Amniotic stem cell (primary cell): Measurements from ENCODE around the gene SUFU.

ENCODE experiments used
- DNase-seq: peaks from one replicate; lab custom pipeline; 2025; lab: John Stamatoyannopoulos, UW

Gene SUFU

DNA sequence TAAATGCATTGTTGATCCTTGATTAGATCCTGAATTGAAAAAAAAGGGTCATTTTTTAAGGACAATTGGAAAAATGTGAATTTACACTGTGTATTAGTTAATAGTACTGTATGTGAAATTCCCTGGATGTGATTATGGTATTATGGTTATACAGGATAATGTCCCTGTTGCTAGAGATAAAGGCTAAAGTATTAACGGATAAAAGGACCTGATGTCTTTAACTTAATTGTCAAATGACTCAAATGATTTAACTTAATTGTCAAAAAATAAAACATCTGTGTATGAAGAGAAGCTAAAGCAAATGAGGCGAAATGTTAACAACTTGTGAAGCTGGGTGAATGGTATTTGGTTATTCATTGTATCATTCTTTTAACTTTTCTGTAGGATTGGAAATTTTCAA is 48.8 kb downstream of the SUFU start:
- DNase-seq = no peak

GRCh38 chr10:102553771-102554170 is 50.0 kb downstream of the SUFU start:
- no peak for DNase-seq

DNA sequence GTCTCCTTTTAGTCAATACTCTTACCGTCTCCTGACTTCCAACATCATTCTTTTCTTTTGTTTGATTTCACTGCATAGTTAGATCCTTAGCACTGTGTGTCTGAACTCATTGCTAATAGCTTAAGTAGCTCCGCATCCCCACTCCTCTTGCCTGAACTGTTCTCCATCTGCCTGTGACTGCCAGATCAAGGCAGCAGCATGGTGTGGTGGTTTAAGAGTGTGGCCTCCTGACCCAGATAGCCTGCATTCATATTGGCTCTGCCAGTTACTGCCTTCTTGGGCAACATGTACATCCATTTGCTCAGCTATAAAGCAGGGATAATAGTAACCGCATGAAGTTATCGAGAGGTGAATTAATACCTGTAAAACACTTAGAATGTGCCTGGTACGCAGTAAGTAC is 50.8 kb downstream of the SUFU start:
- DNase-seq = no peak

- peak; percentile 46 for DNase-seq
Observed at GRCh38 chr10:102555781-102556328, 52.1 kb downstream of the SUFU start.

DNA sequence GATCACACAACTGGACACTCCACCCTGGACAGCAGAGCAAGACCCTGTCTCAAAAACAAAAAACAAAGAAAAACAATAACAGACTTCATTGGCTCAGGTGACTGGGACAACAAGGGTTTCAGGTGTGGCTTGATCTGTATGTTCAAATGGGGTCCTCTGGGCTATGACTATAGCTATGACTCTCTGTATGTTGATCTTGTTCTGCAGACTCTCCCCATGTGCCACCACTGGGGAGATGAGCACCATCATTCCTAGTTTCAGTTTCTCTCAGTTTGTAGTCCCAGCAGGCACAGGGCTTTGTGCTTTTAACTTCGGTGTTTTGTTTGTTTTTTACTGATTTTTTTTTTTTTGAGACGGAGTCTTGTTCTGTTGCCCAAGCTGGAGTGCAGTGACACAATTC is 53.8 kb downstream of the SUFU start:
- no peak for DNase-seq

DNA sequence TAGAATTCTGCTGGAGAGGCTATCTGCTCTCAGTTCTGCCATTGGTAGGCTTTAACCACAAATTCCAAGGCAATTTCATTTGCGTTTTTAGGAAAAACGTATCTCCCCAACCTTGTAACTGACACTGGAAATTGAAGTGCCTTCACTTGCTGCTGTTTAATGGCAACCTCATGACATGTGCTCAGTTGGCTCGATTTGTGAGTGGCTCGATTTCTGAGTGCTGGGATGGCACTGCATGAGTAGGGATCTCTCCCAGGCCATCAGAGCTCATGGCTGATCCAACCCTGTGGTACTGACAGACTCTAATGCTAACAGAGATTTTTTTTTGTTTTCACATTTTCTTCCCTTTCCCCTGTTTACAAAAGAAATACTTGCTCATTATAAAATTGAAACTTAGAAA is 56.0 kb downstream of the SUFU start:
- DNase-seq = no peak

GRCh38 chr10:102564209-102564834 is 60.5 kb downstream of the SUFU start:
- DNase-seq = no peak

GRCh38 chr10:102565793-102566192 is 62.0 kb downstream of the SUFU start:
- DNase-seq = no peak

GRCh38 chr10:102578782-102579181 is 75.0 kb downstream of the SUFU start:
- no peak for DNase-seq

DNA sequence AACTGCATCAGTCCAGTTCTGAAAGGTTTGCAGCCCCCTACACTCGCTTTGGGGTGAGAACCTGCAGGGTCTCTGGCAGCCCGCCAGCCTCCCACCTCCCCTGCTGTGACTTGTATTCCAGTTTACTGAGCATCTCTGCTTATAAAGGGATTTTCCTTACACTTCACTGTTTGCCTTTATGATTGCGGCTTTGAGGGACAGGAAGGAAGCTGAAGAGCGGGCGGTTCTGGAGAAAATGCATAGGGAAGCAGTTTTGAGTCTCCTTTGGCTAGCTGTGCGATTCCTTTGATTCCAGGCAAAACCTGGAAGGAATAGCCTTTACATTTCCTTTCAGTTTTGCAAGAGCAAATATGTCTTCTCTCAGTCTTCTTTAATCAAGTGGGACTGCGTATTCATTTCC is 75.6 kb downstream of the SUFU start:
- no peak for DNase-seq

- DNase-seq = no peak
Observed at GRCh38 chr10:102580230-102580629, 76.5 kb downstream of the SUFU start.

GRCh38 chr10:102581401-102581800 is 77.6 kb downstream of the SUFU start:
- no peak for DNase-seq

DNA sequence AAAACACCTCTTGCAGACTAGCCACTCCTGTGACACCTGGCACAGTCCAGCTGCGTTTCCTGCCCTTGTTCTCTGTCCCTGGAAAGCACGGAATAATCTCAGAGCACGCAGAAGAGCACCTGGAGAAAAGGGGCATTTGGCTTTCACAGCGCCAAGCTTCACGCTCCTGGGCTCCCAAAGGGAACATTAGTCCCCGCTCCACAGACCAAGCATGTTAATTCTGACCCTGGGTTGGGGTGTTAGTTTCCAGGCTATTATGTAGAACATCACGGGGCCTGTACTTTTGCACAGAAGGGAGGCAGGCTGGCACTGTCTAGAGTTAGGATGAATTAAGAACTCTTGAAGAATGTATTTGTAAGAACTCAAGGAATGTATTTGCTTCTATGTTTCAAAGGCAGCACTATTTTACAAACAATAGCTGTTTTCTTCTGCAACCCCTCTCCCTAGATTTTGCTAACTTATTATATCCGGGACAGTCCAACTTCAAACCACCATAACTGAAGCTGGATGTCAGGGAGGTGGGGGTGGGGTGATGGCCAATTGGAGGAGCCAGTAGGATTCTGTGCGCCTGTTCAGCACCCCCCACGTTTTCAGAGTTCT is 78.3 kb downstream of the SUFU start:
- DNase-seq = no peak

GRCh38 chr10:102583435-102584417 is 80.0 kb downstream of the SUFU start:
- DNase-seq = peak; percentile 86

DNA sequence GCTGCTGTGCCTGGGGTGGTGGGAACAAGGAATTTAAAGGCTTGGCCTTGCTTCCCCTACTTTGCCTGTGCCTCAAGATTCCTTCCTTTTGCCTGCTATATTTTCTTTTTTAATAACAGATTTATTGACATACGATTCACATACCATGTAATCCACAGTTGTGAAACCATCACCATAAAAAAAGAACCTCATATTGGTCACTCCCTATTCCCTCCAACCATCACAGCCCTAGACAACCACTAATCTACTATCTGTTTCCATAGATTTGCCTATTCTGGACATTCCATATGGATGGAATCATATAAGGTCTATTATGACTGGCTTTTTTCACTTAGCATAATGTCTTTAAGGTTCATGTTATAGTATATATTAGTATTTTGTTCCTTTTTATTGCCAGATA is 81.3 kb downstream of the SUFU start:
- DNase-seq = no peak

GRCh38 chr10:102586858-102587257 is 83.1 kb downstream of the SUFU start:
- no peak for DNase-seq

- no peak for DNase-seq
Observed at GRCh38 chr10:102588875-102589274, 85.1 kb downstream of the SUFU start.

- DNase-seq = no peak
Observed at GRCh38 chr10:102593074-102593803, 89.5 kb downstream of the SUFU start.

DNA sequence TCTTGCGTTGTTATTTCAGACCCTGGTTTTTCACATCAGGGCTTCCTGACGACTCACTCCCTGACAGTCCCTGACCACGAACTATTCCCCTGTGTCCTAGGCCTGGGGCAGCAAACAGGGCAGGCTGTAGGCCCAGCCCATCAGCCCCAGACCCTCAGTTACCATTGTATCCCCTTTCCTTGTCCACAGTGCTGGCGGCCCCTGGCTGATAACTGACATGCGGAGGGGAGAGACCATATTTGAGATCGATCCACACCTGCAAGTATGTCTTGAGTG is 90.0 kb downstream of the SUFU start:
- no peak for DNase-seq

GRCh38 chr10:102595293-102595692 is 91.5 kb downstream of the SUFU start:
- DNase-seq = no peak

DNA sequence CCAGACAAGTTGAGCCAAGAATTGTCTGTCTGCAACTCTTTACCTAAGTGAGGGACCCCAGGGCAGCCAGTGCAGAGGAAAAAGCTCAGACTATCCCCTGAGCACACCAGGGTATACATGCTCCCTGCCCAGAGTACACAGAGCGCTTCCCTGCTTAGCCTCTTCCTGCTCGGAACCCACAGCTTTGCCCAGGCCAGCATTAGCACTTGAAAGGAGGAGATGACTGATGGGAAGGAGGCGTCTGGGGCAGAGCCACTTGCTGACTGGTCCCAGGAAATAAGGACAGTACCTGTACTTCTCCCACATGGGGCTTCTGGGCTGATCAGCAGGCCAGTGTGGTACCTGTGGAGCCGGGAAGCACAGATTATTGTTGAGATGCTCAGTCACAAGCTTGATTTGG is 92.1 kb downstream of the SUFU start:
- no peak for DNase-seq

- no peak for DNase-seq
Observed at GRCh38 chr10:102596506-102596971, 92.8 kb downstream of the SUFU start.
